ENCODE data around the gene ANAPC13.

Gene ANAPC13

DNA sequence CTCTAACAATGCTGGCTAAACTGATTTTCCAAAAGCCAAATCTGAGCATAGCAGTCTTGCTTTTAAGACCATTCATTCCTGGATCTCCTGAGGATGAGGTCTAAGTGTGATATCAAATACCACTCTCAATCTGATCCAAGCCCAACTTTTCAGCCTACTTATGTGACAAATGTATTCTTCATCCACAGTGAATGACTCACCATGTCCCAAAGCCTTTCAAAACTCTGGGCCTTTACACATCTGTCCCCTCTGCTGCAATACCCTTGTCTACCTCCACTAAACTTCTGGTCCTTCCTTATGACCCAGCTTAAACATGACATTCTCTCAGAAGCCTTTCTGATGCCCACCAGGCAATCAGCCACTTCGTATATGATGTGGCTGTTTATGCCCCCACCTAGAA, 4.6 kb downstream of the ANAPC13 start:
- no peak for DNase-seq

DNA sequence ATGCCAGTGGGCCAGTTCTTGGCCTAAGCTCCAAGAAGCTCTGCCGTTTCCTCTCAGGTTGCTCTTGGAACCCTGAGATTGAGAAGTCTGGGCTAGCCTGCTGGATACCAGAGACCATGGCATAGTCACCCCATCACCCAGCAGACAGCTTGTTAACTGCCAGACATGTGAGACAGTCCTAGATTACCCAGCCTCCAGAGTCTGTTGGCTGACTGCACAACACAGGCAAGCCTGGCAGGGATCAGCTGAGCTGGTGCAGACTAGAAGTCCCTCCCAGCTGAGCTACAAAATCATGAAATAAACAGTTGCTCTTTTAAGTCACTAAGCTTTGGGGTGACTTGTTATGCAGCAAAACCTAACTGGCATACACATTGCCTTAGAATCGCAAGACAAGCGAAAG, 5.2 kb downstream of the ANAPC13 start:
- no peak for DNase-seq

DNA sequence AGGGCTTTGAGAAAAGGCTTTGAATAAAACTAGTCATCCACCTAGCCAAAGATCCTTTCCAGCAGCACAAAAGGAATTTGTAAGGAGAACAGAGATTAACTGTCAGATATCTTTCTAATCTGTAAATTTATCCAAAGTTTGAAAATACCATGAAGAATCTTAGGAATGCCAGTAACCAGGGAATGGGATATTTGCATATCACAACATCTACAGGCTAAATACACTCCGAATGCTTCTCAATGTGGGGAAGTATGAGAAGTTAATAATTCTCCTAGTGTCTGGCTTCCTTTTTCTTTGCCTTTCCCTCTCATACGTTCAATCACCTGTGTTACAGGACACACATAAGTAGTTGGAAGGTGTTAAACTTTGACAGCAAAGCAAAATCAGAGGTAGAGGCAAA, 7.8 kb downstream of the ANAPC13 start:
- no peak for DNase-seq

DNA sequence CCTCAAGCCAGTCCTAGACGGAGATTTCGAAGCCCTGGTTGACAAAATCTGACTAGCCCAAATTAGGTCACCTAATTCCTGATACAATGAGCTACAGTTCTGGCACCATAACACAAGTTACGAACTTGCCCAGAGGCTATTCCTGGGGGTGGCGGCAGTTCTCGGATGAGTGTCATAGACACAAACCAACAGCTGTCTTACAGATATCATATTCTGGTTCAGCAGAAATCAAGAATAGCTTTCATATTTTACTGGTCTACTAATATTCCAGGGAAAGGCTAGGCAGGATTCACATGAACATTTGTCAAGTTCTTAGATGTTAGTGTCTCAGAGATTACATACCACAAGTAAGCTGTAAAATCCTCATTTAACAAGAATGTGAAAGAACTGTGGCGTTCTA, 8.8 kb downstream of the ANAPC13 start:
- DNase-seq: no peak

DNA sequence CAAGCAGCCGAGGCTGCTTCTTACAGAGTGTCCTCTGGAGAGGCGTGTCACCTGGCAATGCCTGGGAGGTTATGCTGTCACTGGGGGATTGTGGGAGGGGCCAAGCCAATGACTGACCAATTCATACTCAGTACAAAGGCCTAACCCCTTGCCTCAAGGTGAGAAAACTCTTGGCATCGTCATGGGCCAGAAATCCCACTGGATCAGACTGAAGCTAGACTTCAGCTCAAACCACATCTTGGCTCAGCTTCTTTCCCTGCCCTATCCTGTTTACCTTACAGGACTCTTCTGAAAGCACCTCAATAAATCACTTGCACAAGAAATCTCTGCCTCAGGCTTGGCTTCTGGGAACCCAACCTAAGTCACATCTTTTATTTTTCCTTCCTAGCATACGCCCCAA, 9.5 kb downstream of the ANAPC13 start:
- DNase-seq: no peak

DNA sequence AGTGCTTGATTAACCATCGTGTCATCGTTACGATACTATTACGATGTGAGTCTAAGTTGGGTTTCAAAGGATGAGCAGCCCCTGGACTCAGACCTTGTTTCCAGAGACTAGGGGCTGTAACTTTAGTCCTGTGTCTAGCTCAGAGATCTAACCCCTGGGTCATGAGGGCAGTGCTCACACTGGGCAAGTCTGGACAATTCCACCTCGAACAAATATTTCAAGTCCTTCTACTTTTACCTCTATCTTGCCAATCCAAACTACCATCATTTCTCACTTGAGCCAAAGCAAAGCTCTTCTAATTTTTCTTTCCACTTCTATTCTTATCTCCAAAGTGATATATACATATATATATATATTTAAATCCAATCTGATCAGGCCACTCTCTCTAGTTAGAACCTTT, 10.8 kb downstream of the ANAPC13 start:
- no peak for DNase-seq

DNA sequence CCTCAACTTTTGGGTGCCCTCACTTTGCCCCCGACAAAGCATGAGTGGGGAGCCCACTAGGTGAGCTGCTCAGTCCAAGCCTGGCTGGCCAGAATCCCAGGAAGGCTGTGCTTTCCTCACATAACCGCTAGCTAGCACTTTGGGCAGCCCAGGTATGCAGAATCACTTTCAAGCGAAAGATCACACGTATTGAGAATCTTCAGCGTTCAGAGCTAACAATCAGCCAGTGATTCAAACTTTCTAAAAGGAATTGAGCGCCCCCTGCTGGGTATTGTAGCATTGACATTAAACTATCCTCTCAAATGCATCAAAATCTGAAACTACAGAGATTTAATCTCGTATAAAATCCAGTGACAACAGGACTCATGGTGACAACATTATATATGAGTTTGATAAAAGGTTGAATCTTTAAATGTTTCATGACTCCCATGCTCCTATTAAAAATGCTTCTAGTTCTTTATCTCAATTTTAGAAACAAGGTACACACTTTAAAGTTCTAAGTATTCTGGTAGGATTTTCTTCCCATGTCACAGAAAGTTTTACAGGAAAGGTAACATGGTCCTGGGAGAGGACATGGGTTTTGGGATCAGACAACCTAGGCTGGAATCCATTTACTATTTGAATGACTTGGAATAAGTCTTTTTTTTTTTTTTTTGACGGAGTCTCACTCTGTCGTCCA, 11.8 kb downstream of the ANAPC13 start:
- DNase-seq: peak; percentile 56

DNA sequence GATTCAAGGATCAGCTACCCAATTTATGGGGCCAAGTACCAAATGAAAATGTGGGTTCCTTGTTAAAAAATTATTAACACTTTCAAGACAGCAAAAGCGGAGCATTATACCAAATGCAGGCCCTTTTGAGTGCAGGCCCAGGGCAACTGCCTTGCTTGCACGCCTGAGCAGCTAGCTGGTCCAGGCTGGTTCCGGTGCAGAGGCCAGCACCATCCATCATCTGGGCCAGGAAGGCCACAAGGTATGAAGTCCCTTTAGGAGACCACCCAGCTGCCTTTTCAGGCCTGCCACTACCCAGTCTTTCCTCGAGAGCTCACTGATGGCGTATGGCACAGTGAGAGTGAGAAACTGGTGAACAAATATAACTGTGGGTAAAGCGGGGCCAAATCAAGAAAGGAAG, 13.0 kb downstream of the ANAPC13 start:
- DNase-seq: no peak

DNA sequence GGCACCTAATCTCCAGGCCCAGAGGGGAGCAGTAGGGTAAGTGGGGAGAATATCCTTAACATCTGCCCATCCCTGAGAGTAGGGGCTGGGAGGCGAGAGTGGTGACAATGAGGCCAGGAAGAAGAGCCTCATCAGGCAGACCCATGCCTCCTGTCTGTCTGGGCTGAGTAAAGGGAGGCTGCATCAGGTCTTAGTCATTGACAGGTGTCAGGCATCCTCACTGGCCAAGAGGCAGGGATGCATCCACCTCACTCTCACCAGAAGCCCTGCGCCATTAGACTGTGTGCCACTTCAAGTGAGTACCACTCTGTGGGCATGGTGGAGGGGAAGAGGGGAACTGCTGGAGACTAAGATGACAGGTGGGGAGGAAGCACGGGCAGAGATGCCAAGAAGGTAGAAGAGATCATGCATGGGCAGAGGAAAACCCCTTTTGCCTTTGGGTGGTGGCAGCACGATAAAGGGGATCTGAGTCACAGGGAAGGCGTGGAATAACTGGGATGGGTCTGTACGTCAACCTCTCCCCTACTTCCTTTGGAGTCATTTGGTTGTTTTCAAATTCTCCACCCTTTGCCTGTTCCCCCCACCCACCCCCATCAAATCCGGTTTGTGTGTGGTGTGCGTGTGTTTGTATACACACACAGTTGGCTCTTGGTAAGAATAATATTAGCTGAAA, 14.1 kb downstream of the ANAPC13 start:
- no peak for DNase-seq

DNA sequence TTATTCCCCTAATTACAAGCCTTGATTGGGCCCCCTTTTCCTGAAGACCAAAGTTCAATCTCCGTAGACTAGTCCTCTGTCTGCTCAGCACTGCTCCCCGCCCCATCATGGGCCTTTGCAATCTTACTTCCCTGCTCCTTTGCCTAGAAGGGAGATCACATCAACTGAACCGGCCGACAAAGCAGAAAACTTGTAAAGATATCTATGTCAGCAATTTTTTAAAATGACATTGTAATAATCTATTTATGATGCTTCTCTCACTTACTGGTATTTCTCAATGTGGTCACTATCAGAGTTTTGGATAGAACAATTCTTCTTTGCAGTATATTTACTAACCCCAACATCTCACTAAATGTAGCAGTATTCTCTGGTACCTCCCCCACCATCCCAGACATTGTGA, 17.3 kb downstream of the ANAPC13 start:
- no peak for DNase-seq

DNA sequence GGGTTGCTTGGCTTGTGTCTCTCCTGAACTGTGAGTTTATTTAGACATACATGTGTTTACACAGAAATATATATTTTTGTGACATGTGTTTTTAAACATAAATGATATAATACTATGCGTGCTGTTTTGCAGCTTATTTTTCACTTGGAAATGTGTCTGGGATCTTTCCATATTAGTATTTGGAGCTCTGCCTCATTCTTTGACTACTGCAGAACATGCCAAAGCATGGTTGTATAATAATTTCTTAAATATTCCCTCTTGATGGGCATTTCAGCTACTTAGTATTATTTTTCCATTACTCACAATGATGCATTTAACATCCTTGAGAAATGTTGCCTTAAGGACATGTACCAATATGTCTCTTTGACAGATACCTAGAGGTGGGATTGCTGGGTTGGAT, 19.5 kb downstream of the ANAPC13 start:
- DNase-seq: no peak

DNA sequence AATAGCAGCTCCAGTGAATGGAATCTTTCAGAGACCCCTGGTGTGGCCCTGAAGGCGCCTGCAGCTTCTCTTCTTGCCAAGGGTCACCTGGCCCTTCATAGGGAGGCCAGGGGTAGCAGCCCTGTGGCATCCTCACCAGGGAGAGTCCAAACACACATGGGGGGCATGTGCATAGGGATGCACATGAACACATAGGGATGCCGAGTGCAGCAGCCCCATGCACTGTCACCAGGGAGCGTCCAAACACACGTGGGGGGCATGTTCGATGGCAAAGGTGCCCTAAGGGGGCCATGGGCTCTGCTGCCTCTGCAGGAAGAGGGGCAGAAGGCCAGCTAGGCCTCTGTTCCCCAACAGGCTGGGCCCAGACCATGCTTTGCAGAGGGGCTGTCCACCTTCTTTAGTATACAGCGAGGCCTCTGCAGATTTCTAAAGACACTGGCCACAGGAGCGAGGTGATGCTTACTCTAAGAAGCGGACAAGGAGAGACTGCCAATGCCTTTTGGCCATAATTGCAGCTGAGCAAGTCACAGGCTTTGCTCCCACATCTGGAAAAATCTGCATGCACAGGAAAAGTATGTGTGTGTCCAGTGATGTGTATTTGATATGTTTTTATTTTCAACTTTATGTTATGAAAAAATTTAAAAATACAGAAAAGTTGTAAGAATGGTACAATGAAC, 21.0 kb downstream of the ANAPC13 start:
- DNase-seq: no peak

DNA sequence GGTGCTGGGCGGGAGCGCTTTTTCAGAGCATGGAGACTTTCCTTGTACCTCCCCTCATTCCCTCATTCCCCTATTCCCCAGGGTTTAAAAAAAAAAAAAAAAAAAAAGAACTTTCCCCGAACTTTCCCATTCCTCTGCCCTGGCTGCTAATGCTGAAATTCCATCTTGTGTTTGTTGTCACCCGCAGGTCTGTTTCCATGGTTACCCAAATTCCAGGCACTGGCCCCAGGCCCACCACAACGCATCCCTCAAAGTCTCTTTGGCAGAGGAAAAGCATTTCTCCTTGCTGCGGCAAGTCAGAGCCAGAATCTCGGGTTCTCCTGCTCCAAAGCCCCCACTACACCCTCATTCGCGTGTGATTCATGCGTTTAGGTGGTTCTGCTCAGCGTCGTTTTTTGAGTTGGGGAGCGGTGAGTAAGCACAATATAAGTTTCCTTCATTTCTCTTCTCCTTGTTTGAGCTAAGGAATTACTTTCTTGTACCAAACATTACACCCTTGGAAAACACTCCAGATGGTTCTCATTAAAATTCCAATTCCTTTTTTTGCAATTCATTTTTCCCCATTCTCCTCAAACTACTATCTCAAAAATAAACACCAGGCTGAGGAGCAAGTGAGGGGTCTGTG, 21.6 kb downstream of the ANAPC13 start:
- no peak for DNase-seq

DNA sequence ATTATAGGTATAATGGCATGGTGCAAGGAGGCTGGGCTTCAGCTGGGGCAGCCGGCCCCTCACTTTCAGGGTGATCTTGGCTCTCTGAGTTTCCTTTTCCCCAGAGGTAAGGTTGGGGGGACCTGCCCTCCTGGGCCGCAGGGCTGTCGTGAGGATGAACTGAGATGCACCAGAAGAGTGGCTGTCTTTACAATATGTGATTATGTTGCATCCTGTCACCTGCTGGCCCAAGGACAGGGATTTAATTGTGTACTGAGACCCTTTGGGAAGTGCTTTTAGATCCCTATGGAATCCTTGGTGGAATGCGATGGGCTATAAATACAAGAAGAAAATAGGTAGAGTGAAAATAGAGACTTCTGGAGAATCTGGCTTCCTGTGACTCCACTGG, 22.1 kb downstream of the ANAPC13 start:
- no peak for DNase-seq

DNA sequence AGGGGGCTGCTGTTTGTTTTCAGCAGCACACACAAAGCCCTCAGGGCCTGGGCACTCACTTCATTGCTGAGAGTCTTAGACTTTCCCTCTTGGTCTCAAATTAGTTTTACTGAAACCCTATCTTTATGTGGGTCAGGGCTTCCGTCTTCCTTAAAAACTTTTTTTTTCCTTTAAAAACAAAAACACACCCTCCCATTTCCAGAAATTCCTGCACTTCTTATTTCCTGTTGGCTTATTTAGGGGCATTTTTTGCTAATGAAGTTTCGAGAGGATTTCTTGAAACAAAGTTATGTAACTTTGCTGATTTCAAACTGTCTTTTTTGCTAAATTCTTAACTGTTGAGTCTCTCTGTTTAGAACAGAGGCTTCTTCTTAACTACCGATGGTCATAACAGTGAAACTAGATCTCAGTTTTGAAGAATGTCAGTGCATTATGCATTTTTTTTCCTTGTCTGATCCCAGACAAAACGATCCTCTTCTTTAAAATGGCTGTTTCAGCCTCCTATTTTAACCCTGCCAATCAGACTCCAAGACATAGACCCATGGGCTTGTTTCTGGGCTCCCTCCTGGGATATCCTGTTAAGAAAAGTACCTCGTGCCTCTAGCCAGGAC, 23.3 kb downstream of the ANAPC13 start:
- DNase-seq: no peak

DNA sequence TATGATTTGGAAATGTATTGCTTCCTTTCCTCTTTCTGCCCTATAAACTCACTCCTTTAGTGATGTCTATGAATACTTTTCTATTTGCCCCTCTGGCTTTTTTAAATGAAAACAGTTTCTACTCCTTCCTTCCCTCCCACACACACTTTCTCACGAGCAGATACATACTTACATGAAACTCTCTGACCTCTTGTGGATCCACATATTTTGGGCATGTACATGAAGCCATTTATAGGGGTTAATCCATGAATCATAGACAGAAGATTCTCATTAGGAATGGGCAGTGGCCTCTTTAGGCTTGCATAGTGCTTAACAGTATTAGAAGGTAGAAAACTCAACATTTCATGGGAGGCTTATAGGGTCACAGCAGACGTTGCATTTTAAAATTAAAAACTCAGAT, 24.8 kb downstream of the ANAPC13 start:
- no peak for DNase-seq

DNA sequence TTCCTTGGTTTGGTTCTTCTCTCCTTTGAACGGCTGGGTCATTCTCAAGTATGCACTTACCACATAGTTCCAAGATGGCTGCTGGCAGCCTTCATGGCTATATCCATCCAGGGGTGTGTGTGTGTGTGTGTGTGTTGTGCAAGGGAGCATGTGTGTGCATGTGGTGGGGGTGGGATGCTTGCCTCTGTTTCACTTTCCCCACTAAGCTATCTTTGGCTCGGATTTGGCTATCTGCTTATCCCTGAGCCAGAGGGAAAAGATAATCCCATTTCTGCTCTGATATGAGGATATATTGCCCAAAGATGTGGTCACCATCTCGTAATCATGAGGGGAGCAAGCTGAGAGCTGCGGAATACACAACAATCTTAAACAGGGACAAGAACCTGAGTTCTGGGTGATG, 26.2 kb downstream of the ANAPC13 start:
- DNase-seq: no peak

DNA sequence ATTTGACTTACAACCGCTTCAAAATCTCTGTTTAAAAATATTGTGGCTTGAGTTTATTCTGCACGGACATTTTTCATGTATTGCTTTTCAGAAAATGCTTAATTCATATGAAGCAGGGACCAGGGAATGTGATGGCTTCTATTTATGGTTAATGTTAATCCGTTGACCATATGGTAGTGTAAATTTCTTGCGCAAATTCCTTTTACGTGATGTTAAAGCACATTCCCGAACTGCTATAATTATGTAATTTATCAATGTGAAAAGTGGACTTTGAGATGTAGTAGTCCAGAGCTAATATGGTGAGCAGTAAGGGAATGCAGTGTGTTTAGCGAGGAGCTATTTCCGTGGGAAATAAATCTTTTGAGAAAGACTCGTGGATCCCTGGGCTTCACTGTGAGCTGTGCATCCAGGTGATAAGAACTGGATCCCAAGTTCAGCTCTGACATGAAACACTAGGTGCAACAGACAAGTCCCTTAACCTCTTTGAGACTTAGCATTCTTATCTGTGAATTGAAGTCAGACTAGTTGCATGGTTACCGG, 27.3 kb downstream of the ANAPC13 start:
- no peak for DNase-seq

DNA sequence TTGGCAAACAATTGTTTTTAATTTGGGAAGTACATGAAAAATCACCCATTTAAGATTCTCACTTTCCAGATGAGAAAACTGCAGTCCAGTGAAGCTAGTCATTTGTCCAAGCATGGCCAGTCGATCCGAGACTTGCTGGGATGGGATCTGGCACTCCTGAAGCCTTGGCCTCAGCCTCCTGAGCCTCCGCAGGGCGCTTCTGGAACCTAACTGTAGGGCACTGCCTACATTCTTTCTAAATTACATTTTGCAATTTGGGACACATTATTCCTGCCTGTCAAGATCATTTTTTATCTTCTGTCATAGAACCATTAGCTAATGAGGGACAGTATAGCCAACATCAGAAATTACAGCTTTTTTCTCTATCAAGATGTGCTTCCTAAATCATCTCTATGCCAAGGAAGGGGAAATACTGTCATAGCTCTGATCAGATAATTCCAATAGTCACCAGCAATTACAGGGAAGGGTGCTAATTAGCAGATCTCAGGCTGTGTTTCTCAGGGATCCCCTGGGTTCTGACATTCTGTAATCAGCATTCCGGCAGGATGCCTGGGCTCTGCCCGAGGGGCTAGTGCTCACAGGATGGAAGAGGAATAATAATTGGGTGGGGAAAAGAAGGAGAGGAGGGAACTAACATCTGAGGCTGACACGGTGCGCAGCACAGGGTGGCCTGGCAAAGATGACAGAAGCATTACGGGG, 28.3 kb downstream of the ANAPC13 start:
- no peak for DNase-seq

DNA sequence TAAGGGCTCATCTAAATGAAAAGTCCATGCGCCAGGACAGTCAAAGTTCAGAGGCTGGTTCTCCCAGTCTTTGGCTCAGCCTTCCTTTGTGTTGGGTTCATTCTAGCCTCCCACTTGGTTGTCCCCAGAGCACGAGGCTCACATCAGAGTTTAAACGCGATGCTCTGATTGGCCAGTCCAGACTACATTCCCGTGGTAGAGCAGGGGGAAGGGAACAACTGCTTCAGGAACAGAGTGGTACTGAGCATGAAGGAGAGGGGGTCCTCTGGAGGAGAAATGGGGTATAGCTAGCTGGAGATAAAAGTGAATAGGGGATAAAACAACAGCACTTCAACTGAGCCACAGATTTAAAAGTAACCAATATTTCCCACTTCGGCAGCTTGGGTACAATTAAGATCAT, 32.2 kb downstream of the ANAPC13 start:
- no peak for DNase-seq

DNA sequence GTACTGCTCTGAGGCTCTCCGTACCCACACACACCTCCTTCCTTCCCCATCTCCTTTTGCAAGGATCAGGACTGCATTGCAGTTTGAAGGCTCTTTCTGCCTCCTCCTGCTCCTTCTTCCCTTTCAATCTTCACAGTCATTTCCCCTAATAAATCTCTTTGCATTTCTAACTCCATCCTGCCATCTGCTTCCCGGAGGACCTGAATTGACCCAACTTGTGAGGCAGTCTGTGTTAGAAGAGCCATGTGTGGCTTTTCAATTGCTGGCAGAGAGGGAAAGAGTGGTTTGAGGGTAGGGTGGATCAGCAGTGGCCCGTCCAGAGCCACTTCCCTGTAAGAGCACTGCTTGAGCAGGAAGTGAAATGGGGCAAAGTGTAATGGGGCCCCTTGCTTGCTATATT, 35.8 kb downstream of the ANAPC13 start:
- no peak for DNase-seq

DNA sequence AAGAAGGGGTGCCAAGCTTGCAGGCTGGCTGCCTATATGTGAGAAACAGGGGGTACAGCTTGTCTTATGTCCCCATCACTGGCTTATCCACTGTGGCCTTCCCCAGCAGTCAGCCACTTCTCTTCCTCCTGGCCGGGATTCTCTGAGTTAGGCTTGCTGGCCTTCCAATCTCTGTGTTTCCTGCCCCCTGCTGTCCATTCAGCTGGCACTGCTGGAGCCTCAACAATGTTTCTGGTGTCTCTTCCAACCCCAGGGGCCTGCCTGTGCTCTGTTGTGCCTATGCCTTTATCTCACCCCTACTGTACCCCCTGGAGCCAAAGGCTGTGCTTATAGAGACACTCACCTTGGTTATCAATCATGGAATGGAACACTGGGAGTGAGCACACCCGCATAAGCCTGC, 36.5 kb downstream of the ANAPC13 start:
- DNase-seq: no peak

DNA sequence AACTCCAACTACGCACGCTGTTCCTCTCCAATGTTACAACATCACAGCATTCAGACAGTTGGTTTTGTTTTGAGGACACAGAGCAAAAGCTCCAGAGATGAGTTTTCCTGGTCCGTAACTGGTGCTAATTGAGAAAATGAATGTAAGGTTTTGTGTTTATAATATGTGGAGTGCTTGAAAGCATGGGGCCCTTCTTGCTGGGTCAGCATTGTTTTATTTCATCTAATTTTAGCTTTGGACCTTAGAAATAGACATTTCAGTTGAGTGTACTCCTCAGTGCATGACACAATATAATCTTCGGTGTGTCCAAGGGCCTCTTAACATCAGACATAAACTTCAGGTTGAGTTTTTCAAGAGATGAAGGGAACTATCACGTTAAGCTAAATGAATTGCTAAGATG, 37.1 kb downstream of the ANAPC13 start:
- no peak for DNase-seq
